Measurements from ENCODE around the gene IFT52.

GRCh38 chr20:43666376-43667328, 75.9 kb downstream of the IFT52 start, which contains the start of gene MYBL2:
- no peak for TF ChIP-seq CTCF (IDR thresholded peaks at IDR 0.05)
- TF ChIP-seq POLR2A (IDR thresholded peaks at IDR 0.05), result peak in 1 of 3 donors; percentile 19

Data from body of pancreas (tissue), 4 donors.